Loucy (cell line): ENCODE results near the gene ATP9A.
A peak's percentile ranks its signal among the peaks of the same experiment; 100 is the strongest.

Experiments used
- H2AFZ ChIP-seq: fragments of 200-600 bp; sonication (generic); 2 replicates; pipeline ENCODE4 v1.6.0; 2016; ENCODE audit warnings: antibody characterized with exemption, mild to moderate bottlenecking, low read length, moderate library complexity
- H3F3A ChIP-seq: fragments of 200-600 bp; 2 replicates; pipeline ENCODE4 v1.6.0; 2016; ENCODE audit warnings: antibody characterized with exemption, low read depth, mild to moderate bottlenecking
- H3K27me3 ChIP-seq: fragments of 200-600 bp; sonication (generic); 2 replicates; pipeline ENCODE4 v1.6.1; 2014; ENCODE audit warnings: low read length, mild to moderate bottlenecking; ENCODE audit not compliant: insufficient read depth, poor library complexity, severe bottlenecking
- H3K36me3 ChIP-seq: fragments of 200-600 bp; sonication (generic); 2 replicates; pipeline ENCODE4 v1.6.1; 2016; ENCODE audit warnings: low read length; ENCODE audit not compliant: insufficient read depth
- H3K4me1 ChIP-seq: fragments of 200-600 bp; sonication (generic); 2 replicates; pipeline ENCODE4 v1.5.1; 2014; ENCODE audit warnings: low read length, mild to moderate bottlenecking; ENCODE audit not compliant: insufficient read depth, poor library complexity, severe bottlenecking
- H3K4me2 ChIP-seq: fragments of 200-600 bp; sonication (generic); 2 replicates; pipeline ENCODE4 v1.6.0; 2014; ENCODE audit warnings: antibody characterized with exemption, low read length, low read depth, mild to moderate bottlenecking; ENCODE audit not compliant: poor library complexity, severe bottlenecking
- H3K4me3 ChIP-seq: fragments of 200-600 bp; sonication (generic); 2 replicates; pipeline ENCODE4 v1.5.1; 2014; ENCODE audit warnings: low read length, mild to moderate bottlenecking, mixed read lengths; ENCODE audit not compliant: poor library complexity, severe bottlenecking
- H3K79me2 ChIP-seq: fragments of 200-600 bp; sonication (generic); 2 replicates; pipeline ENCODE4 v1.6.1; 2014; ENCODE audit warnings: low read length; ENCODE audit not compliant: insufficient read depth
- H3K9ac ChIP-seq: fragments of 200-600 bp; sonication (generic); 2 replicates; pipeline ENCODE4 v1.6.0; 2014; ENCODE audit warnings: mild to moderate bottlenecking, low read depth, low read length, moderate library complexity; ENCODE audit not compliant: poor library complexity, severe bottlenecking
- H3K9me2 ChIP-seq: fragments of 200-600 bp; sonication (generic); replicated peaks from 2 replicates; pipeline ENCODE4 v1.6.1; 2016; ENCODE audit warnings: low read depth, low read length, mixed read lengths
- H3K9me3 ChIP-seq: fragments of 200-600 bp; sonication (generic); 2 replicates; pipeline ENCODE4 v1.6.1; 2014; ENCODE audit warnings: mild to moderate bottlenecking, antibody characterized with exemption, low read length, low read depth; ENCODE audit not compliant: insufficient read depth
- H4K20me1 ChIP-seq: fragments of 200-600 bp; sonication (generic); 2 replicates; pipeline ENCODE4 v1.6.0; 2014; ENCODE audit warnings: antibody characterized with exemption, low read length, mild to moderate bottlenecking; ENCODE audit not compliant: insufficient read depth, poor library complexity, severe bottlenecking
- CTCF ChIP-seq: fragments of 200-600 bp; sonication (generic); conservative IDR thresholded peaks from 2 replicates; pipeline ENCODE4 v1.5.1; 2014; ENCODE audit warnings: mild to moderate bottlenecking, antibody characterized with exemption, low read length
- EZH2phosphoT487 ChIP-seq: fragments of 200-600 bp; IDR thresholded peaks from 2 replicates; pipeline ENCODE4 v1.6.1; 2018; ENCODE audit warnings: antibody characterized with exemption, mild to moderate bottlenecking, moderate library complexity, borderline replicate concordance

ATP9A gene

GRCh38 chr20:51577432-51578144, 190.6 kb downstream of the ATP9A start:
- Histone ChIP-seq H3K79me2 (no peaks in the 10 kb centered on the region), H3K9me2 (no peaks in the 10 kb centered on the region), H4K20me1 (no peaks in the 10 kb centered on the region), H3F3A (no peaks in the 10 kb centered on the region), H3K9ac (no peak overlapping the region), H3K27me3 (no peaks in the 10 kb centered on the region), H3K9me3 (no peaks in the 10 kb centered on the region; the same call in 1 of the 2 replicates), H3K4me3 (no peak overlapping the region), H2AFZ (no peak overlapping the region), H3K36me3 (no peaks in the 10 kb centered on the region), H3K4me2 (no peak overlapping the region), H3K4me1 (no peaks in the 10 kb centered on the region)
- TF ChIP-seq CTCF (0 out of 2 replicates have a peak, but pooled peaks have one; percentile 11), EZH2phosphoT487 (no peak)

- Histone ChIP-seq H3K9me2 (no peaks in the 10 kb centered on the region), H3K9ac (no peak overlapping the region), H3F3A (no peaks in the 10 kb centered on the region), H3K4me3 (no peak overlapping the region), H4K20me1 (no peaks in the 10 kb centered on the region), H3K27me3 (no peaks in the 10 kb centered on the region), H3K79me2 (no peaks in the 10 kb centered on the region), H3K4me2 (no peak overlapping the region), H3K4me1 (no peaks in the 10 kb centered on the region), H2AFZ (no peak overlapping the region), H3K9me3 (no peaks in the 10 kb centered on the region; the same call in 1 of the 2 replicates), H3K36me3 (no peaks in the 10 kb centered on the region)
- TF ChIP-seq EZH2phosphoT487 (no peak), CTCF (no peak)
Observed at GRCh38 chr20:51575486-51575885, 192.7 kb downstream of the ATP9A start.

GRCh38 chr20:51574248-51575033, 193.7 kb downstream of the ATP9A start:
- no peaks in the 10 kb centered on the region for H3K4me1 ChIP-seq
- H3K27me3 ChIP-seq: no peaks in the 10 kb centered on the region
- H3K9me3 ChIP-seq: no peaks in the 10 kb centered on the region; the same call in 1 of the 2 replicates
- no peaks in the 10 kb centered on the region for H3K36me3 ChIP-seq
- H2AFZ ChIP-seq: no peak overlapping the region
- H3K4me2 ChIP-seq: no peak overlapping the region
- no peak overlapping the region for H3K9ac ChIP-seq
- no peaks in the 10 kb centered on the region for H3F3A ChIP-seq
- no peaks in the 10 kb centered on the region for H4K20me1 ChIP-seq
- no peaks in the 10 kb centered on the region for H3K9me2 ChIP-seq
- no peak for TF ChIP-seq CTCF
- no peak for TF ChIP-seq EZH2phosphoT487
- no peak overlapping the region for H3K4me3 ChIP-seq
- no peaks in the 10 kb centered on the region for H3K79me2 ChIP-seq
